ENCODE measurements around the gene PARP2.

The PARP2 gene

GRCh38 chr14:20400965-20401593, 57.6 kb downstream of the PARP2 start:
- DNase-seq, result no peak

- no peak for DNase-seq
Measured at GRCh38 chr14:20403521-20403920, 60.1 kb downstream of the PARP2 start.

All from activated T-cell treated with anti-CD3 and anti-CD28 coated beads, Interleukin-2, amount 50 U/mL, for 1 hour (primary cell).